A172 (cell line): ENCODE data around the gene TNNT3. TPM values are rescaled to one million over a fixed set of nuclear protein-coding genes. Genes with fewer than 3 reads are reported as not detected.
"Not testable (repeated sequence)": the region's sequence is repeated elsewhere in the genome, so short reads cannot be mapped to it uniquely, and the experiment has no call there.

Experiments used
- DNase-seq: peaks from one replicate; pipeline ENCODE4 v3.0.0-alpha.2; 2015; ENCODE audit warnings: low spot score
- total RNA-seq: library from RNA; depleted of rRNA; stranded (reverse); fragments of >200 nt; shearing (Covaris generic); gene quantifications from 2 replicates; pipeline ENCODE4 v1.2.3, GENCODE V29; 2014

Gene TNNT3
- total RNA-seq, 1 experiment from 2014 or later = not detected

DNA sequence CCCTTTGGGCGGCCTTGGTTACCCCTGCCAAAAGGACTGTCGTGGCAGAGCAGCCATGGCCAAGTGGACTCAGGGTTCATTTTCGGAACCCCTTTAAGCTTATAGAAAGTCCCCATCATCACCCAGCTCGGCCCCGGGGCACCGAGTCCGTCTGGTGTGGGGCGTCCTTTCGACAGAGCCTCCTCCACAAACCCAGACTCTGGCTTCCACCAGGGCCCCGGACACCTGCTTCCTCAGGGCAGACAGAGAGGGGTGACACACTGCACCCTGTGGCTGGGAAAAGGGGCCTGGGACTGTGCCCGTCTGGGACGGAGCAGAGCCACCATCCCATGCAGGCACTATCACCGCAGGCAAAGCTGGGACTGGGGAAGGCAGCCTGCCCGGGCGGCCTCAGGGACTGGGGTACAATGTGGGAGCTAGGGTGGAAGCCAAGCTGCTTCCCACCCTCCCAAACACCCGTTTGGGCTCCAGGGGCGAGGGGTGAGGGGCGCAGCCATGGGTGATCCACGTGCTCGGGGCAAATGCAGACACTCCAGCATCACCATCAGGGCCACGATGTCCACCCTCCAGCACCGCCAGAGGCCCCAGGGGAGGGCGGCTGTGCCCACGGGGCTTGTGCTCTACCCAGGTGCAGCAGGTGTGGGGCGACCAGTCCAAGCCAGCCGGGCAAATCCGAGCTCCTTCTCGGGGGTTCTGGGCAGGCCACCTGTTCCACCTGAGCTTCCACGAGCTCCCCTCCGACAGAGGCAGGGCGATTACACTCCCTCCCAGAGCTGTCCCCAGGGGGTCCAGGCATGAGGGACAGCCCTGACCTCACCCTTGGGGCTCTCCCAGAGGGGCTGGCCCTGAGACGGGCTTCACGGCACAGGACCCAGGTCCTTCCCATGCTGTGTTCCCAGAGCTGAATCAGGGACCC, 15.9 kb downstream of the TNNT3 start:
- DNase-seq = no peak

DNA sequence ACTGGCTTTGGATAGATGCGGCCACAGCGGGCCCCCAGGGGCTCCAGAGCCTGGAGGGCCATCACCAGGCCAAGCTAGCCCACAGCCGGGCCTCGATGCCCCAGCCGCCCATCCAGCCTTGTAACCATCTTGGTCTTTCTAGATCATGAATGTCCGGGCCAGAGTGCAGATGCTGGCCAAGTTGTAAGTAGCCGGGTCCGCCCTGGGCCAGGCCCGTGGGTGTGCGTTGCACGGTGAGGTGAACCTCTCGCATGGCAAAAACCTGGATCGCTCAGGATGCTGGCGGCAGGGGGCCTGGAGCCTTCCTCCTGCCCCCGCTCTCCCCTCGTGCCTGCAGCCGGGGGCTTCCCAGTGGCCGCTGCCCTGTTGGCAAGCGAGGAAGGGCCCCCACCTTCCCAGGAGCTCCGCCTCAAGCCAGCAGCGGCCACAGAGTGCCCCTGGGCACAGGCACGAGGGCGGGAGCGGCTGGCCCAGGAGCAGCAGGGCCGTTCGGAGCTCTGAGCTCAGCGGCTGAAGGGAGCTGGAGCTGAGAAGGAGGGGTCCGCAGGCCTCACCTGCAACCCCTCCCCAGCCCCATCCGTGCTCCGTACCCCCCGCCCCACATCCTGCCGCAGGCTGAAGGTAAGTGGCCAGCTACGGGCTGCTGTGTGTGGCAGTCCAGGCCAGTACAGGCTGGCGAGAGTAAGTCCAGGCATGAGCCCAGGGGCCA, 16.7 kb downstream of the TNNT3 start:
- no peak for DNase-seq

DNA sequence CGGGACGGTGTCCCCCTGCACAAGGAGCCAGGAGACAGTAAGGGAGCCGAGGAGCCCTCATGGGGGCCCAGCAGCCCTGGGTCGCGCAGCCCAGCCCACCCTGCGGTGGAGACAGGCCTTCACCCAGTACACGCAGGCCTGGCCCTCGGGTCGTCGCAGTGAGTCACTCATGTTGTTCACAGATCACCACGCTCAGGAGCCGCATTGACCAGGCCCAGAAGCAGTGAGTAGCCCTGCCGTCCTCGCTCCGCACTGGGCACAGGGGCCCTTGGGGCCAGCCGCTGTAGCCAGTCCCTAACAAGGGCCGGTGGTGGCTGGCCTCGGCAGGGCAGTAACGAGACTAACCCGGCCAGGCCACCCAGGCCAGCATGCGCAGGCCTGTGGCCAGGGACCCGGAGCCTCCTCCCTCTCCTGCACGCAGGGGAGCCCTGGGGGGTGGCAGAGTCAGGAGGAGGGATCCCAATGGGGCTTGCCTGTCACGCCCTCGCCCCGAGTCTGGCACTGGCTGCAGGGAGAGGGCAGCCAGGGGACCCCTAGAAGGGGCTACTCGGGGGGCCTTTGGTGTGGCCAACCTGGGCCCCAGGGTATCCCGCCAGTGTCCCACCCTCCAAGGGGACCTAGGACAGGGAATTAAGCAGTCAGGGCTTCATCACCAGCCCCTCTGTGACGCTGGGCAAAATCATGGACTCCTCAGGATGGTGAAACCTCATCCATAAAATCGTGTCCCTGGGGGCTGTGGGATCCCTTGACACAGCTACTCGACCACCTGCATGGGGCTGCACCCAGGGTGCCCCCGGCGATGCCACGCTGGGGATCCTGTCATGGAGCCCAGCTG, 17.5 kb downstream of the TNNT3 start:
- no peak for DNase-seq

DNA sequence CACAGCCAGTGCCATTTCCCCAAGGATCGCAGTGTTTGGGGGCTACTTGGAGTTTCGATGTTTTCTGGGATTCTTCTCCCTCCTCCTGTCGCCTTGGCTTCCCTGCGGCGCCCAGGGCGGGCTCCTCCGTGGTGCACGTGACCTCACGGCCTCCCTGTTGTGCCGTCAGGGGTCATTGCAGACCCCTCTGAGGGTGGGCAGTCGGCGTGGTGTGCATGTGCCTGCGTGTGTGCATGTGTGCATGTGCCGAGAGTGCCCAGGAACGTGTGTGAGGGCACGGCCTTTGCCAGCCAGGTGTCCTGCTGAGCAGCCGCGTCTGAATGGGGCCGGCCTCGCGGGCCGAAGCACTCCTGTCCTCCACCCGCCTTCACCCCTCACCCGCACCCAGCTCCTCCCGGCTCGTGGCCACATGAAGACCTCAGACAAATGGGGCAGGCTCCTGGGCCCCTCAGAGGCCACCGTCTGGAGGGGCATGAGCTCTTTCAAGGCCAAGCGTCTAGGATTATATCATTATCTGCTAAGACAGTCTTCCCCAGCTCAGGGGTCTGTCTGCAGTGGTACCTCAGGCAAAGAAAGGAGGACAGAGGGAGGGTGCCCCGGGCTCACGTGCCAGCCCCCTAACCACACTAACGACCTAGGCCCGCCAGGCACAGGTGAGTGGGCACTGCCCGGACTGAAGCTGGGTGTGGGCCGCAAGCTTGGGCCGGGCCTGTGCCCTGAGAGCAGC, 18.3 kb downstream of the TNNT3 start:
- no peak for DNase-seq

DNA sequence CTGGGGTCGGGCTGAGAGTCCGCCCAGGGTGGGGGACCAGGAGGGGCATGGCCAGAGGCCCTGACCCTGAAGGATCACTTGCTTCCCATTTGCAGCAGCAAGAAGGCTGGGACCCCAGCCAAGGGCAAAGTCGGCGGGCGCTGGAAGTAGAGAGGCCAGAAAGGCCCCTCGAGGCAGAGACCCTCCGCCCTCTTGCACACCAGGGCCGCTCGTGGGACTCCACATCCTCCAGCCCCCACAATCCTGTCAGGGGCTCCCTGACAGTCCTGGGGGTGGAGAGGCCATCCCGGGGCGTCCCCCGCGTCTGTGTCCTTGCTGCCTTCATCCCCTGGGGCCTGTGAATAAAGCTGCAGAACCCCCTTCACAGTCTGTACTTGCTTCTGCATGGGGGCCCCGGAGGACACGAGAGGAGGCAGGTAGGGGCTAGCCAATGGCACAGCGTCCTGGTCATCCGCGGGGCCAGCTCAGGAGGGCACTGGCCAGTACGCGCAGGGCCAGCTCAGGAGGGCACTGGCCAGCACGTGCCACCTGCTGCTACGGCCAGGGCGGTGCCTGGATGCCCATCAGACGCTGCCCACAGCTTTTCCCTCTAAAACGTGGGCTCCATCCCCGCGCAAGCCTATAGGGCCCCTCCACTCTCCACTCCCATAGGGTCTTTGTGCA, 19.0 kb downstream of the TNNT3 start:
- DNase-seq = no peak

DNA sequence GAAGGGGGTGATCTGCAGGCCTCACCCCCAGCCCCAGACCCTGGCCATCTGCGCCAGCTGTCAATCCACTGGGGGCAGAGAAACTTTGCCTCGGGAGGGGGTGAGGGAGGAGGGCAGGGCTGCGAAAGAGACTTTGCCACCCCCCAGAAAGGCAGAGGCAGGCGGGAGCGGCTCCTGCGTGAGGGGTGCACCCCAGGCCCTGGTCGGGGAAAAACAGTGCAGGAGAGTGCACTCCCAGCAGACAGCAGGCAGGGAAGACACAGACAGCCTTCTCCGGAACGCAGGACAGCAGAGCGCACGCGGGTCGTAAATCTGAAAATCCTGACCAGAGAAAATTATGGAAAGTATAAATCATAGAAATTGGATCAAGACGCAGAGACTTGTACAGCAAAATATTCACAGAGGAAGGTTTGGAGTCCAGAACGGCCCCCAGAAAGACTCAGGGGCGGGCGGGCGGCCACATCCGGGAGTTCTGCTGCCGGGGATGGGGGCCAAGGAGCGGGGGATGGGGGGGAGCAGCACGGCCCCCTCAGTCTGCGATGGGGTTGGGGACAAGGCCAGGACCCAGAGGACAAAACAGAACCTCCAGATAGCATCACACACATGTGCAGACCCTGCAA, 19.6 kb downstream of the TNNT3 start:
- no peak for DNase-seq

DNA sequence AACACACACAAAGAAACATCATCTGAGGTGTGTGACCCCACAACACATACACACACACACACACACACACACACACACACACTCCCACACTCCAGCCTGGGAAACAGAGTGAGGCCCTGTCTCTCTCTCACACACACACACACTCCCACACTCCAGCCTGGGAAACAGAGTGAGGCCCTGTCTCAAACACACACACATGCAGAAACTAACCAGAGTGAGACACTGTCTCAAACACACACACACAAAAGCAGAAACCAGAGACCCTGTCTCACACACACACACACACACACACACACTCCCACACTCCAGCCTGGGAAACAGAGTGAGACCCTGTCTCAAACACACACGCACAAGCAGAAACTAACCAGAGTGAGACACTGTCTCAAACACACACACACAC, 20.3 kb downstream of the TNNT3 start:
- not testable (repeated sequence) for DNase-seq

DNA sequence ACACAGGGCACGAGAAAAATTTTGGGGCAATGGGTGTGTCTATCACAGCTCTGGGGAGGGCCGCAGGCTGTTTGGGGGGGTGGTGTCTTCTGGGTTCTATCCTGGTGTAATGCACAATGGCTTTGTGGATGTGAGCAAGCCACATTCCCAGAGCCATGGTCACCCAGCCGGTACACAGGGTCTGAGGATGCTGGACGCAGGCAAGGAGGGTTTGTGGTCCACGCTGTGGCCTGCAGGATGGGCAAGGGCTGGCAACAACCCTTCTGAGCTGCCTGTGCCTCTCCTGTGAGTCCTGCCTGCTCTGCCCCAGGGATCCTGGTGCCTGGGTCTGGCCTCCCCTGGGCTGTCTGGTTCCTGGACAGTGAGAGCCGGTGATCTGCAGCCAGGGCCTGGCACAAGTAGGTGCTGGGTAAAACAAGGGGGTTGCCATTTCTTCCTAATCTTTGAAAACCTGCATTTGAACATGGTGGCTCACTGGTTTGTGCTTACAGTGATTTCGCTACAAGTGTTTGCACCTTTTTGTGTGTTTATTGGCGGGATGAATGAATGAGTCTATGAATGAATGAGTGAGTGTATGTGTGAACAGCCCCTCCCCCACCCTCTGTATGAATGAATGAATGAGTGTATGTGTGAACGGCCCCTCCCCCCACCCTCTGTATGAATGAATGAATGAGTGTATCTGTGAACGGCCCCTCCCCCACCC, 23.2 kb downstream of the TNNT3 start:
- DNase-seq = no peak

DNA sequence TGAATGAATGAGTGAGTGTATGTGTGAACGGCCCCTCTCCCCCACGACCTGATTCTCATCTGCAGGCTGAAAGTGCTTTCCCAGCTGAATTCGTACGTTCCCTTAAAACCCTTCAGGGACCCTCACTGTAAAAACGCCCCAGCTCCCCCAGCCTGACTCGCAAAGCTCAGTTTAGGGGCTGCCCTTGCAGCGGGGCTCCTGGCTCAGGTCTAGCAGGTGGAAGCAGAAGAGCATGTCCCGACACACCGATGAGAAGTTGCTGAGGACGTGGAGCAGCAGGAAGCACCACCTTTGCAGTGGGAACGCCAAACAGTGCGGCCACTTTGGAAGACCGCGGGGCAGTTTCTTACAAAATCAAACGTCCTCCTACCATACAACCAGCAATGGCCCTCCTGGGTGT, 24.1 kb downstream of the TNNT3 start:
- no peak for DNase-seq

DNA sequence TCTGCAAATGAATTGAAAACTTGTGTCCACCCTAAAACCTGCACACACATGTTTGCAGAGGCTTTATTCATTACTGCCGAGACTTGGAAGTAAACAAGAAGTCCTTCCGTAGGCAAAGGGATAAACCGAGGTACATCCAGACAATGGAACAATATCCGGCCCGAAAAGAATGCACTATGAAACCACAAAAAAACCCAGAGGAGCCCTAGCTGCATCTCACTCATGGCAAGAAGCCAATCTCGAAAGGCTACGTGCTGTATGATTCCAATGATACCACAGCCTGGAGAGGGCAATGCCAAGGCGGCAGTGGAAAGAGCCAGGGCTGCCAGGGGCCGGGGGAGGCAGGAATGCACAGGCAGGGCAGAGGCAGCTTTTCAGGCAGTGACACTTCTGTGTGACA, 24.5 kb downstream of the TNNT3 start:
- peak; percentile 78 for DNase-seq

DNA sequence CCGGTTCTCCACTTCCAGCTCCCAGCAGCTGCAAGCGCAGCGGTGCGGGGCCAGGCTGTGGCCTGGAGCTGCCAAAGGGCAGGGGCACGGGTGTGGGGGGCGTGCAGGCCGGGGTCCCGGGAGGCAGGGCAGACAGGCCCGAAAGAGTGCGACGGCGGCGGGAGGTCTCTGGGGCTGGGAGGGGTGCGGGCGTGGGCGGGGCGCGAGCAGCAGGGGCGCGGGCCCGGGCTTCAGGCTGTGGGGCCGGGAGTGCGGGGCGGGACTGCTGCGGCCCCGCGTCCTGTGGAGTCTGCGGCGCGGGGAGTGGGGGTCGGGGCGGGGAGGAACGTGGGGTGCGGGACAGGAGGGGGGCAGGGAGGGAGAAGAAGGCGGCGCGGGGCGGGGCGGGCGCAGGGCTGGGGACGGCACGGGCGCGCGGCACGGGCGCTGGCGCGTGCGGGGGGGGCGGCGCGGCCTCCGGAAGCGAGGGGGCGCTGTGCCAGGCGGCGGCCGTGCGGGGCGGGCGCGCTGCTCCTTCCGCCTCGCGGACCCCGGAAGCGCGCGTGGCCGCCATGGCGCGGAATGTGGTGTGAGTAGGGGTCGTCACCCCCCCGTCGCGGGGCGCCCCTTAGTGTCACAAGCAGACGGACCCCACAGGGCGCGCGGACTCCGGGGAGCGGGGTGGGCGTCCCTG, 27.4 kb downstream of the TNNT3 start, which contains the start of gene MRPL23:
MRPL23 (plus strand) TSS at position 521 of the 673 bp plus-strand sequence; CDS start at position 552, 31 bp downstream.
- DNase-seq = no peak

DNA sequence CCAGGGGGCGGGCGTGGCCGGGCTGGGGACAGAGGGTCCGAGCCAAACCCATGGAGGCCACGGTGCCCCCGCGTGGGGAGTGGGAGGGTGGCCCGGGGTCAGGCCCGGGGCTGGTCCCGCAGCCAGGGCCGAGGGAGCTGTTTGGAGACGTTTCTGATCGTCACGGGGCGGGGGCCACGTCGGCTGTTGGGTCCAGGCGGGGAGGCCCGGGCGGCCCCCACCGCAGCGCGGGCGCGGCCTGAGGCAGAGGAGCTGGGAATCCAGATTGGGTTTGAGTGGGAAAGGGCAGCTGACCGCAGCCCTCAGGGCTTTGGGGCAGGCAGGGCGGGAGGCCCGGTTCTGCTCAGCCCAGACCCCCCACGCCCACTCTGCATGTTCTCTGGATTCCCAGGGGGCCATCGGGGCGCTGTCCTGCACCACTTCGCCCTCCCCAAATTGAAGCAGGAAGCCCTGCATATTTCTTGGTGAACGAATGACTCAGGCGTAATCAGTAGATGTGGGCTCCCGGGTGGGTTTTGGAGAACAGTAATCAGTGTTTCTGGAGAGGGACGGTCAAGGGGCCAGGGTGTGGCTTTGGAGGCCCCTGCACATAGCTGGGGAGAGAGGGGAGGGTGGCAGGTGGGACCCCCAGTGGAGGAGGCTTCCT, 28.2 kb downstream of the TNNT3 start:
- DNase-seq = no peak

DNA sequence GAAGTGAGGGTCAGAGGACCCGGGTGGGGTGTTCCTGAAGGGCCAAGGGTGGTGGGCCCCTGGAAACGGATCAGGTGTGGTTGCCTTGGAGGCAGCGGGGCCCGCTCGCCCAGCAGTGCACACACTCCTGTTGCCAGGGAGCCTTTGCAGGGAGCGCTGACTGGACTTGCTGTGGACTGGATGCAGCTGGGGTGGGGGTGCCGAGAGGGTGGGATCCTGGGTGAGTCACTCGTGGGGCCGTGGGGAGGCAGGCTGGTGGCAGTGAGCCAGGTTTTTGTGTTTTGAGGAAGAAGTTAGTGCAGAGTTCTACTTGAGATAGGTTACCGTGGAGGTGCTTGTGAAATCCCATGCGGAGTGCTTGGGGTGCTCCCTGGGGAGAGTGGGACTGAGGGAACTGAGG, 28.9 kb downstream of the TNNT3 start:
- no peak for DNase-seq

DNA sequence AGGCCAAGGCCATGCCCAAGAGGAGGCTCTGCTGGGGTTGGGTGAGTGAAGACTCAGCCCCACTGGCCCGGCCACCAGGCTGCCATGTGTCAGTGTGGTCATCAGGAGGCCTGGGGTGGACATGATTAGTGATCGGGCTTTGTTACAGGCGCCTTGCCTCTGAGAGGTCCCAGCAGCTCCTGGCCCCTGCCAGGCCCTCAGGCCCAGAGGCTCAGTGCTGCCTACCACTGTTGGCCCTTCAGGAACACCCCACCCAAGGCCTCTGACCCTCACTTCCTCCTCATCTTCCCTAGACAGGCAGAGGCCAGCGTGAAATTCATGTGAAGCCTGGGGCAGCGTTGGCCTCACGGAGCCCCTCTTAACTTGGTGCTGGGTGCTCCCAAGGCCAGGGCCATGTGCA, 29.8 kb downstream of the TNNT3 start:
- no peak for DNase-seq

DNA sequence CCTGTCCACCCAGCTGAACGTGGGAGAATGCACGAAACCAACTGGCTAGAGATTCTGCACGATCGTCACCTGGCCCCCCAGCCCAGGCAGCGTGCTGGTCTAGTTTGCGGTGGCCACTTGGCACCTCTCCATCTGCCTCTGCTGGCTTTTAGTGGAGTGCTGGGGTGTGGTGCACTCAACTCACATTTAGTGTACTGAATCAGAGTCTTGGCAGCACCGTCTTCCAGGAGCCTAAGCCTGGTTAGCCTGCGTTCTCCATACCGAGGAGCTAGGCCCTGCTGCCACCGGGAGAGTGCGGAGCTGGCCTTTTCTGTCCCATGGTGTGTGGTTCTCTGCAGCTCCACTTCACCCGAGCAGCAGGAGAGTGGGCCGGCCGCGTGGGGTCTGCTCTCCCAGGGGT, 30.4 kb downstream of the TNNT3 start:
- no peak for DNase-seq

DNA sequence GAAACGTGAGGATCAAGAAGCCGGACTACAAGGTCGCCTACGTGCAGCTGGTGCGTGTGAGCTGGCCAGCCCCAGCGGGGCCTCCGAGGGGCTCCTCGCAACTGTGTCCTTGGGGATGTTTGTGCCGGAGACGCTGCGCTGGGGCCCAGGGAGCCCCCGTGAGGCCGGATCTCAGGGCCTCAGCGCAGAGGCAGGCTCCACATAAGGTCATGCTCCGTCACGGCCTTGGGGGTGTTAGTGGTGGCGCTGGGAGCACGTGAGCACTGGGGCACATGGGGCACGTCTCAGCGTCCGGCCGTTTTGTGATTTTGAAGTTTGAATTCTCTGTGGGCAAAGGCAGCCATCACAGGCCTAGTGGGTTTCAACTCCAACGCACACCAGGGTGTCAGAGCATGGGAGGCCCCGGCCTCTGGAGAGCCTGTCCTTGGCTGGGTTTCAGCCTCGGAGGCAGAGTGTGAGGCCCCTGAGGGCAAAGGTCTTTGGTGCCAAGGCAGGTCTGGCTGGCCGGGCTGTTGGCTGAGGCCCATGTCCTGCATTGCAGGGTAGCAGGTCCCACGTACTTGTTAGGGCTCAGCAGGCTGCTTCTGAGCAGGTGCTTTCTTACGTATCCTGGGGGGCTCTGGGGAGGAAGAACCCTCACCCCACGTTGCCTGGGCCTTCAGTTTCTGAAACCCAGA, 33.4 kb downstream of the TNNT3 start:
- DNase-seq = no peak

DNA sequence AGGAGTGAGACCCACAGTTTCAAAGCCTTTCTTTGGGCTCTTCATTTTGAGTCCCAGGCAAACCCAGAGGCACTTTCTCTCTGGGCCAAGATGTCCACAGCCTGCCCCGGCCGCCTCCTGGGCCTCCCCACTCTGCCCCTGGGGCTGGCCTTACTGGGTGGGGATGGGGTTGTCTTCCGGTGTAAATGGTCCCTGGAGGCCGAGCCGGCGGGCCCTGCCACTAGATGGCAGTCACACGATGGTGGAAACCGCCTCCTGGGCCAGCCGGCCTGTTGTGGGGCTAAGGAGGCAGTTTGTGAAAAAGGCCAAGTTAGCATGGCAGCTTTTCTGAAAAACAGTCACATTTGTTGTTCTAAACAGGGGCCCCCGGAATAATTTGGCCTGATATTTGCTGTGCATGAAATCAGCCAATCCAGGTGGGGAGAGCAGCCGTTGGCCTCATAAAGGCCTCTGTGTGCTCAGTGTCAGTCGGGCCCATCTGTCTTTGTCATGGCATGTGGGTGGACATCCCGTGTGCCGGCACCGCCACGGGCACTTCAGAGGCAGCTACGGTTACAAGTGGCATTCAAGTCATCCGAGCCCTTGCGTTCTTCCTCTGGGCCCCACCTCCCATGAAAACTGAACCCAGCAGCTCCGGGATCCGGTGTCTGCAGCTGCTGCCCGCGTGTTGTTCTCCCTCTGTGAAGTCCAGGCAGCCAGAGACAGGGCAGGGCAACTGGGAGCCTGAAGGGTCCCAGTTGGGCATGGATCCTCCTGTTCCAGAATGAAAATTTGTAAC, 34.2 kb downstream of the TNNT3 start:
- DNase-seq = no peak
